ENCODE data around the gene PTP4A1.
"Not testable (repeated sequence)": the region's sequence is repeated elsewhere in the genome, so short reads cannot be mapped to it uniquely, and the experiment has no call there.

The PTP4A1 gene

GRCh38 chr6:63581355-63582013 lies 9.2 kb downstream of the PTP4A1 start:
- H3K9me3 ChIP-seq (ENCODE audit: insufficient read depth, low read length): no peaks in the 10 kb centered on the region
- no peak overlapping the region for H3K4me2 ChIP-seq (ENCODE audit: low read length)
- H2AFZ ChIP-seq (ENCODE audit: low read depth, low read length): no peak overlapping the region
- H3K9ac ChIP-seq (ENCODE audit: low read length): no peak overlapping the region
- H3K79me2 ChIP-seq (ENCODE audit: low read length): peaks cover 11% of the 10 kb centered on the region
- H3K4me1 ChIP-seq (ENCODE audit: low read length): no peaks in the 10 kb centered on the region
- H4K20me1 ChIP-seq (ENCODE audit: insufficient read depth, low read length): peaks cover 9% of the 10 kb centered on the region
- no peak for TF ChIP-seq EZH2phosphoT487 (IDR thresholded peaks at IDR 0.05; ENCODE audit: low read depth)
- TF ChIP-seq, protein P1, sequence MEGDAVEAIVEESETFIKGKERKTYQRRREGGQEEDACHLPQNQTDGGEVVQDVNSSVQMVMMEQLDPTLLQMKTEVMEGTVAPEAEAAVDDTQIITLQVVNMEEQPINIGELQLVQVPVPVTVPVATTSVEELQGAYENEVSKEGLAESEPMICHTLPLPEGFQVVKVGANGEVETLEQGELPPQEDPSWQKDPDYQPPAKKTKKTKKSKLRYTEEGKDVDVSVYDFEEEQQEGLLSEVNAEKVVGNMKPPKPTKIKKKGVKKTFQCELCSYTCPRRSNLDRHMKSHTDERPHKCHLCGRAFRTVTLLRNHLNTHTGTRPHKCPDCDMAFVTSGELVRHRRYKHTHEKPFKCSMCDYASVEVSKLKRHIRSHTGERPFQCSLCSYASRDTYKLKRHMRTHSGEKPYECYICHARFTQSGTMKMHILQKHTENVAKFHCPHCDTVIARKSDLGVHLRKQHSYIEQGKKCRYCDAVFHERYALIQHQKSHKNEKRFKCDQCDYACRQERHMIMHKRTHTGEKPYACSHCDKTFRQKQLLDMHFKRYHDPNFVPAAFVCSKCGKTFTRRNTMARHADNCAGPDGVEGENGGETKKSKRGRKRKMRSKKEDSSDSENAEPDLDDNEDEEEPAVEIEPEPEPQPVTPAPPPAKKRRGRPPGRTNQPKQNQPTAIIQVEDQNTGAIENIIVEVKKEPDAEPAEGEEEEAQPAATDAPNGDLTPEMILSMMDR (IDR thresholded peaks at IDR 0.05; ENCODE audit: low read depth, low read length): no peak
- H3K27ac ChIP-seq (ENCODE audit: low read length): no peak overlapping the region
- peaks cover 64% of the 10 kb centered on the region for H3K36me3 ChIP-seq (replicated peaks; ENCODE audit: low read depth, low read length)
- no peak overlapping the region for H3K4me3 ChIP-seq (ENCODE audit: low read length)
- H3K27me3 ChIP-seq (ENCODE audit: low read depth, low read length): no peaks in the 10 kb centered on the region

- H3K9me3 ChIP-seq (ENCODE audit: insufficient read depth, low read length): no peaks in the 10 kb centered on the region
- no peak overlapping the region for H3K4me3 ChIP-seq (ENCODE audit: low read length)
- H3K4me1 ChIP-seq (ENCODE audit: low read length): no peaks in the 10 kb centered on the region
- H3K27me3 ChIP-seq (ENCODE audit: low read depth, low read length): no peaks in the 10 kb centered on the region
- H3K79me2 ChIP-seq (ENCODE audit: low read length): no peaks in the 10 kb centered on the region
- no peak overlapping the region for H3K9ac ChIP-seq (ENCODE audit: low read length)
- H2AFZ ChIP-seq (ENCODE audit: low read depth, low read length): no peak overlapping the region
- no peaks in the 10 kb centered on the region for H4K20me1 ChIP-seq (ENCODE audit: insufficient read depth, low read length)
- peaks cover 55% of the 10 kb centered on the region for H3K36me3 ChIP-seq (replicated peaks; ENCODE audit: low read depth, low read length)
- TF ChIP-seq EZH2phosphoT487 (IDR thresholded peaks at IDR 0.05; ENCODE audit: low read depth): no peak
- TF ChIP-seq, protein P1 (IDR thresholded peaks at IDR 0.05; ENCODE audit: low read depth, low read length): no peak
- no peak overlapping the region for H3K27ac ChIP-seq (ENCODE audit: low read length)
- H3K4me2 ChIP-seq (ENCODE audit: low read length): no peak overlapping the region
These were observed 10.4 kb downstream of the PTP4A1 start for GRCh38 chr6:63582579-63583231.

- Histone ChIP-seq H3K79me2 (ENCODE audit: low read length) (no peaks in the 10 kb centered on the region), H4K20me1 (ENCODE audit: insufficient read depth, low read length) (no peaks in the 10 kb centered on the region), H3K4me1 (ENCODE audit: low read length) (no peaks in the 10 kb centered on the region), H3K4me3 (ENCODE audit: low read length) (no peak overlapping the region), H3K9me3 (ENCODE audit: insufficient read depth, low read length) (no peaks in the 10 kb centered on the region), H3K9ac (ENCODE audit: low read length) (no peak overlapping the region), H3K27me3 (ENCODE audit: low read depth, low read length) (no peaks in the 10 kb centered on the region), H3K36me3 (replicated peaks; ENCODE audit: low read depth, low read length) (peaks cover 43% of the 10 kb centered on the region), H3K4me2 (ENCODE audit: low read length) (no peak overlapping the region), H3K27ac (ENCODE audit: low read length) (no peak overlapping the region), H2AFZ (ENCODE audit: low read depth, low read length) (no peak overlapping the region)
- TF ChIP-seq EZH2phosphoT487 (IDR thresholded peaks at IDR 0.05; ENCODE audit: low read depth): no peak
- TF ChIP-seq, protein P1 (IDR thresholded peaks at IDR 0.05; ENCODE audit: low read depth, low read length): no peak
These were observed 11.8 kb downstream of the PTP4A1 start for GRCh38 chr6:63584125-63584514.

DNA sequence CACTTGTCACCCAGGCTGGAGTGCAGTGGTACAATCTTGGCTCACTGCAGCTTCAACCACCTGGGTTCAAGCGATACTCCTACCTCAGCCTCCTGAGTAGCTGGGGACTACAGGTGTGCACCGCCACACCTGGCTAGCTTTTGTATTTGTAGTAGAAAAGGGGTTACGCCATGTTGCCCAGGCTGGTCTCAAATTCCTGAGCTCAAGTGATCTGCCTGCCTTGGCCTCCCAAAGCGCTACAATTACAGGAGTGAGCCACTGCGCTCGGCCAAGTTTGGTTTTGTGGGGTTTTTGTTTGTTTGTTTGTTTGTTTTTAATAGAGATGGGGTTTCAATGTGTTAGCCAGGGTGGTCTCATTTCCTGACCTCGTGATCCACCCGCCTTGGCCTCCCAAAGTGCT lies 12.3 kb downstream of the PTP4A1 start:
- no peaks in the 10 kb centered on the region for H4K20me1 ChIP-seq (ENCODE audit: insufficient read depth, low read length)
- H2AFZ ChIP-seq (ENCODE audit: low read depth, low read length): no peak overlapping the region
- no peak overlapping the region for H3K27ac ChIP-seq (ENCODE audit: low read length)
- peaks cover 39% of the 10 kb centered on the region for H3K36me3 ChIP-seq (replicated peaks; ENCODE audit: low read depth, low read length)
- TF ChIP-seq EZH2phosphoT487 (IDR thresholded peaks at IDR 0.05; ENCODE audit: low read depth): no peak
- TF ChIP-seq, protein P1 (IDR thresholded peaks at IDR 0.05; ENCODE audit: low read depth, low read length): no peak
- no peaks in the 10 kb centered on the region for H3K4me1 ChIP-seq (ENCODE audit: low read length)
- no peak overlapping the region for H3K9ac ChIP-seq (ENCODE audit: low read length)
- no peak overlapping the region for H3K4me3 ChIP-seq (ENCODE audit: low read length)
- no peaks in the 10 kb centered on the region for H3K27me3 ChIP-seq (ENCODE audit: low read depth, low read length)
- H3K79me2 ChIP-seq (ENCODE audit: low read length): no peaks in the 10 kb centered on the region
- H3K4me2 ChIP-seq (ENCODE audit: low read length): no peak overlapping the region
- no peaks in the 10 kb centered on the region for H3K9me3 ChIP-seq (ENCODE audit: insufficient read depth, low read length)

GRCh38 chr6:63585652-63586051 lies 13.4 kb downstream of the PTP4A1 start:
- not testable (repeated sequence) for H3K4me2 ChIP-seq (ENCODE audit: low read length); H4K20me1 ChIP-seq (ENCODE audit: insufficient read depth, low read length); H3K9ac ChIP-seq (ENCODE audit: low read length); H2AFZ ChIP-seq (ENCODE audit: low read depth, low read length); H3K9me3 ChIP-seq (ENCODE audit: insufficient read depth, low read length); H3K4me3 ChIP-seq (ENCODE audit: low read length); H3K27ac ChIP-seq (ENCODE audit: low read length); H3K4me1 ChIP-seq (ENCODE audit: low read length); H3K79me2 ChIP-seq (ENCODE audit: low read length); H3K27me3 ChIP-seq (ENCODE audit: low read depth, low read length)
- peaks cover 28% of the 10 kb centered on the region for H3K36me3 ChIP-seq (replicated peaks; ENCODE audit: low read depth, low read length)
